Uterus (tissue), 2 donors: ENCODE results near the gene ALLC.

Experiments
- POLR2A ChIP-seq, 2 donors: fragments of 450-650 bp; IDR thresholded peaks; one replicate each; pipeline ENCODE4 v1.6.1; 2016; ENCODE audit warnings: antibody characterized with exemption in 2 of 2, mild to moderate bottlenecking in 1 of 2, moderate library complexity in 1 of 2
- TF ChIP-seq, protein P1 (sequence below), 4 experiments: fragments of 200-600 bp in 2 of 4; fragments of 450-650 bp in 2 of 4; sonication (generic) in 2 of 4; IDR thresholded peaks; one replicate each; pipeline ENCODE4 v1.5.1; 2016 to 2019; ENCODE audit warnings: antibody characterized with exemption in 4 of 4, mild to moderate bottlenecking in 2 of 4, moderate library complexity in 1 of 4

DNA sequence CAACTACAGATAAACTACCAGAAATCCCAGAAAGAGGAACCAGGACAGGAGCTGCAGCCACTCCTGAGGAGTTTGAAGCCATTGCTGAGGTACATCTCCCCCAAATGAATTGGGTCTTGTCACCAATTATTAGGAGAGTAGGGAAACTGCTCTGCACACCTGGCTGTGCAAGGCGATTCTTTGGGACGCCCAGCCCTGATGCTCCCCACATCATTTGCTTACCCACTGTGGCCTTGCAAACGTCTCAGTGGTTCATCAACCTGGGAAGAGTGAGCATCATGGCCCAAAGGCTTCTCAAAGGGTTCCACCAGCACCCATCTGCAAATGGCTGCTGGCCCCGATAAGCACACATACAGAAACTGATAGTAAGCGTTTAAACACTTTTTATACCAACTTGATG is 23.6 kb downstream of the ALLC start:
- TF ChIP-seq, protein P1, sequence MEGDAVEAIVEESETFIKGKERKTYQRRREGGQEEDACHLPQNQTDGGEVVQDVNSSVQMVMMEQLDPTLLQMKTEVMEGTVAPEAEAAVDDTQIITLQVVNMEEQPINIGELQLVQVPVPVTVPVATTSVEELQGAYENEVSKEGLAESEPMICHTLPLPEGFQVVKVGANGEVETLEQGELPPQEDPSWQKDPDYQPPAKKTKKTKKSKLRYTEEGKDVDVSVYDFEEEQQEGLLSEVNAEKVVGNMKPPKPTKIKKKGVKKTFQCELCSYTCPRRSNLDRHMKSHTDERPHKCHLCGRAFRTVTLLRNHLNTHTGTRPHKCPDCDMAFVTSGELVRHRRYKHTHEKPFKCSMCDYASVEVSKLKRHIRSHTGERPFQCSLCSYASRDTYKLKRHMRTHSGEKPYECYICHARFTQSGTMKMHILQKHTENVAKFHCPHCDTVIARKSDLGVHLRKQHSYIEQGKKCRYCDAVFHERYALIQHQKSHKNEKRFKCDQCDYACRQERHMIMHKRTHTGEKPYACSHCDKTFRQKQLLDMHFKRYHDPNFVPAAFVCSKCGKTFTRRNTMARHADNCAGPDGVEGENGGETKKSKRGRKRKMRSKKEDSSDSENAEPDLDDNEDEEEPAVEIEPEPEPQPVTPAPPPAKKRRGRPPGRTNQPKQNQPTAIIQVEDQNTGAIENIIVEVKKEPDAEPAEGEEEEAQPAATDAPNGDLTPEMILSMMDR (IDR thresholded peaks at IDR 0.05) = no peak
- TF ChIP-seq POLR2A (IDR thresholded peaks at IDR 0.05) = no peak
